ENCODE measurements around the gene VOPP1. TPM values are rescaled to one million over a fixed set of nuclear protein-coding genes. Genes with fewer than 3 reads are reported as not detected.

The VOPP1 gene
- total RNA-seq, 2 donors from 2014 or later: 88.9 to 131 TPM

DNA sequence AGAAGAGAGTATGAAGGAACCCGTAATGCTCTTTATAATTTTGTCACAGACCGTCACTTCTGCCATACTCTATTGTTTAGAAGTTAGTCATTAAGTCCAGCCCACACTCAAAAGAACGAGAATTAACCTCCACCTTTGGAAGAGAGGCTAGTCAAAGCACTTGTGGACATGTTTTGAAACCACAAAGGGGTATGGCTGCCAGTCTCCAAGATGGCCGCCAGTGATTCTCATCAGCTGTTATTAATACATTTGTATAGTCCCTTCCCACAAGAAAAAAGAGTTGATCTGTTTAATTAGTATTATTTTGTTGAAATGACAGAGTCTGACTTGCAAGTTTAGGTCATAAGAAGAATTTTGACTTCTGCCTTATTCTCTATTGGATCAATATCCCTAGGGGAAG, 23.2 kb upstream of the VOPP1 start:
- DNase-seq (ENCODE audit: low spot score) (no peak), ATAC-seq (ENCODE audit: insufficient number of reproducible peaks, low FRiP score, low read depth) (no peak)
- no peak for TF ChIP-seq CTCF (IDR thresholded peaks at IDR 0.05)
- Histone ChIP-seq H3K9me3 (no peaks in the 10 kb centered on the region), H3K4me3 (no peak overlapping the region), H3K36me3 (no peaks in the 10 kb centered on the region), H3K27me3 (replicated peaks; ENCODE audit: insufficient read depth) (no peaks in the 10 kb centered on the region), H3K27ac (no peak overlapping the region), H3K4me1 (ENCODE audit: control insufficient read depth in 1 of 2, low read depth in 2 of 2) (peaks cover 7 to 8% of the 10 kb centered on the region in 2 donors)

DNA sequence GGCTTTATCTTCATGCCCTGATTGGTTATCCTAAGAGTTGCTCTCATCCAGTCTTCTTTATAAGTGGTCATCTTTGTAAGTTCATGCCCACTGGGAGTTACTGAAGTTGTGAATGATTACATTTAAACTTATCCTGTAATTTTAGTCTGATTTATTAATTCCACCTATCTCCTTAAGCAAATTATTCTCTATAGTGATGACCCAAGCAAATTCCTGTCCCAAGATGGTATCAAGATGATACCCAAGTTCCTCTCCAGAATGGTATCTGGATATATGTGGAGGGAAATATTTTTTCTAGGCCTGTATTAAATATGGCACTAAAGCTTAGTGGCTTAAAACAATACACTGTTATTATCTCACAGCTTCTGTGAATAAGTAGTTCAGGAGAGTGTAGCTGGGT, 22.6 kb upstream of the VOPP1 start:
- DNase-seq (ENCODE audit: low spot score) (no peak), ATAC-seq (ENCODE audit: insufficient number of reproducible peaks, low FRiP score, low read depth) (no peak)
- H3K4me3 ChIP-seq: no peak overlapping the region
- no peak overlapping the region for H3K27ac ChIP-seq
- H3K4me1 ChIP-seq (ENCODE audit: control insufficient read depth in 1 of 2, low read depth in 2 of 2): peaks cover 7 to 8% of the 10 kb centered on the region in 2 donors
- H3K9me3 ChIP-seq: no peaks in the 10 kb centered on the region
- no peaks in the 10 kb centered on the region for H3K27me3 ChIP-seq (replicated peaks; ENCODE audit: insufficient read depth)
- no peak for TF ChIP-seq CTCF (IDR thresholded peaks at IDR 0.05)
- no peaks in the 10 kb centered on the region for H3K36me3 ChIP-seq

GRCh38 chr7:55594414-55594813, 22.1 kb upstream of the VOPP1 start:
- Histone ChIP-seq H3K9me3 (no peaks in the 10 kb centered on the region), H3K4me1 (ENCODE audit: control insufficient read depth in 1 of 2, low read depth in 2 of 2) (peaks cover 7 to 8% of the 10 kb centered on the region in 2 donors), H3K4me3 (no peak overlapping the region), H3K27me3 (replicated peaks; ENCODE audit: insufficient read depth) (no peaks in the 10 kb centered on the region), H3K27ac (no peak overlapping the region), H3K36me3 (no peaks in the 10 kb centered on the region)
- DNase-seq (ENCODE audit: low spot score) (no peak), ATAC-seq (ENCODE audit: insufficient number of reproducible peaks, low FRiP score, low read depth) (no peak)
- no peak for TF ChIP-seq CTCF (IDR thresholded peaks at IDR 0.05)

DNA sequence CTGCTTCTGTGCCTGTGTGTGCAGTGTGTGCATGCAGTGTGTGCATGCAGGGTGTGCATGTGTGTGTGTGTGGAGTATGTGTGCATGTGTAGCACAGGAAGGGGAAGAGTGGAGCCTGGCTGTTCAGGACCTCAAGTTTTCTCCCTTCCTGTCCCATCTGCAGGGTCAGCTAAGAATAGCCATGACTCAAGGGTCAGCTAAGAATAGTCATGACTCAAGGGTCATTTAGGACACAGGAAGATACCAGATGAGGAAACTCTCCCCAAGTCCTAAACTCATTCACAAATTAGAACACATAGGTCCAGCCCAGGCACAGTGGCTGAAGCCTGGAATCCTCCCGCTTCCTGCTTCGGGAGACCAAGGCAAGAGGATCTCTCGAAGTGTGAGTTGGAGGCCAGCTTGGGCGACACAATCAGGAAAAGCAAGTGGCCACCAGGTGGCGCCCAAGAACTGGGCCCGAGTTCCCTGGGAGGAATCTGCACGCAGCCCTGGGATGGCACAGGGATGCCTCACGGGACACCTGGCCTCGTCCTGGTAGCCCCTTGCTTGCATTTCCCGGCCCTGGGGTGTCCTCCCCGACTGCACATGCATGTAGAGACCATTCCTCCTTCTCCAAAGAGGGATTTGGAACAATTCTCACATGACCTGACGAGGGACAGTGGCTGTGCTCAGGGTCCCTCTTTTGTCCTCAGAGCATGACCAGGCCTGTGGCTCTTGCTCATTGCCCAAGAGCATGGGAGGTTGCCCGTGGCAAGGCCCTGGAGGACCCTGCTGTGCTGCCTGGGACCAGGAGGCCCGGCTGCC, 21.4 kb upstream of the VOPP1 start:
- no peak overlapping the region for H3K4me3 ChIP-seq
- no peaks in the 10 kb centered on the region for H3K9me3 ChIP-seq
- ATAC-seq (ENCODE audit: insufficient number of reproducible peaks, low FRiP score, low read depth) (peak; percentile 83), DNase-seq (ENCODE audit: low spot score) (no peak)
- TF ChIP-seq CTCF (IDR thresholded peaks at IDR 0.05): peak; percentile 68
- peaks cover 7 to 8% of the 10 kb centered on the region in 2 donors for H3K4me1 ChIP-seq (ENCODE audit: control insufficient read depth in 1 of 2, low read depth in 2 of 2)
- no peaks in the 10 kb centered on the region for H3K36me3 ChIP-seq
- H3K27ac ChIP-seq: no peak overlapping the region
- H3K27me3 ChIP-seq (replicated peaks; ENCODE audit: insufficient read depth): no peaks in the 10 kb centered on the region

GRCh38 chr7:55593172-55593514, 20.8 kb upstream of the VOPP1 start:
- H3K4me1 ChIP-seq (ENCODE audit: control insufficient read depth in 1 of 2, low read depth in 2 of 2): peaks cover 7 to 8% of the 10 kb centered on the region in 2 donors
- H3K27me3 ChIP-seq (replicated peaks; ENCODE audit: insufficient read depth): no peaks in the 10 kb centered on the region
- no peak overlapping the region for H3K27ac ChIP-seq
- DNase-seq (ENCODE audit: low spot score) (no peak), ATAC-seq (ENCODE audit: insufficient number of reproducible peaks, low FRiP score, low read depth) (no peak)
- H3K9me3 ChIP-seq: no peaks in the 10 kb centered on the region
- TF ChIP-seq CTCF (IDR thresholded peaks at IDR 0.05): no peak
- no peak overlapping the region for H3K4me3 ChIP-seq
- no peaks in the 10 kb centered on the region for H3K36me3 ChIP-seq
